H1 (cell line): ENCODE data around the gene LIPC. TPM values are rescaled to one million over a fixed set of nuclear protein-coding genes. Genes with fewer than 3 reads are reported as not detected.

Experiments
- ATF3 ChIP-seq: IDR thresholded peaks from 2 replicates; pipeline ENCODE4 v1.6.1; 2011; ENCODE audit warnings: low read depth, mild to moderate bottlenecking, low read length; ENCODE audit not compliant: insufficient read depth
- BCL11A ChIP-seq, 2 experiments: IDR thresholded peaks; one replicate each; pipeline ENCODE4 v1.6.1; 2011; ENCODE audit warnings: low read depth in 2 of 2, low read length in 2 of 2, mild to moderate bottlenecking in 2 of 2
- EZH2 ChIP-seq: fragments of 200-600 bp; sonication (generic); IDR thresholded peaks from 2 replicates; pipeline ENCODE4 v1.7.1; 2012; ENCODE audit warnings: low read depth, mild to moderate bottlenecking, moderate library complexity, low read length, inconsistent platforms; ENCODE audit not compliant: severe bottlenecking
- NRF1 ChIP-seq: IDR thresholded peaks from 2 replicates; pipeline ENCODE4 v1.6.1; 2011; ENCODE audit warnings: mild to moderate bottlenecking, low read depth, low read length, improper control_type of control experiment
- RNF2 ChIP-seq: fragments of 200-900, 300-1000 bp; sonication (generic); IDR thresholded peaks from 2 replicates; pipeline ENCODE4 v1.7.1; 2016; ENCODE audit warnings: borderline replicate concordance, low read depth, mild to moderate bottlenecking, antibody characterized with exemption, low read length; ENCODE audit not compliant: poor library complexity, severe bottlenecking; ENCODE audit errors: missing control alignments
- SP4 ChIP-seq: IDR thresholded peaks from 2 replicates; pipeline ENCODE4 v1.6.1; 2012; ENCODE audit warnings: low read length, inconsistent platforms
- TAF7 ChIP-seq: optimal IDR thresholded peaks from 2 replicates; pipeline ENCODE3; 2011; ENCODE audit warnings: low read depth, mild to moderate bottlenecking, inconsistent platforms, low read length, moderate library complexity, borderline replicate concordance
- polyA plus RNA-seq, 7 experiments: library from polyadenylated mRNA; depleted of rRNA in 3 of 7; stranded (reverse) in 5 of 7; unstranded in 2 of 7; fragments of >200 nt in 5 of 7; fragments of 200-250 nt in 2 of 7; gene quantifications; 1 replicate in 5 of 7; 2 replicates in 1 of 7; 4 replicates in 1 of 7; pipeline versions ENCODE4 v1.2.1 to v1.2.3, GENCODE V29; 2011 to 2013; ENCODE audit warnings: missing spikeins in 2 of 7, mixed read lengths in 2 of 7
- total RNA-seq: library from RNA; stranded (reverse); fragmentation: NEBNext Ultra II Directional; extraction: Animal tissue kit (Norgen Biotek cat#: 25700); gene quantifications from 2 replicates; pipeline ENCODE4 v1.2.1, GENCODE V29; 2021

The LIPC gene
- total and polyA plus RNA-seq, 2 of the 8 experiments (the other 6 are each of a cell fraction or from before 2014, with no cell fraction given): not detected

GRCh38 chr15:58410353-58410752, 21.4 kb upstream of the LIPC start (continued):
- no peak for TF ChIP-seq EZH2
- no peak for TF ChIP-seq SP4
- no peak for TF ChIP-seq NRF1
- no peak for TF ChIP-seq BCL11A (IDR thresholded peaks at IDR 0.05; ENCODE audit: low read depth in 2 of 2, low read length in 2 of 2)
- no peak for TF ChIP-seq RNF2
- TF ChIP-seq TAF7: no peak
- no peak for TF ChIP-seq ATF3
